ENCODE data around the gene IFT80.

- TF ChIP-seq CTCF (IDR thresholded peaks at IDR 0.05; ENCODE audit: low read length) (no peak), EZH2 (IDR thresholded peaks at IDR 0.05; ENCODE audit: borderline replicate concordance, low read length) (no peak)
Observed at GRCh38 chr3:160444411-160444810, 45.4 kb upstream of the IFT80 start.

Measured in OCI-LY1 (cell line).